H1 (cell line): ENCODE results near the gene LY6G6C. TPM values are rescaled to one million over a fixed set of nuclear protein-coding genes. Genes with fewer than 3 reads are reported as not detected.

Experiments used
- CTCF ChIA-PET: fragments of 300-600 bp; sonication (Branson Sonifier 250); formaldehyde crosslinking; loops from one replicate; lab custom pipeline; 2021; ENCODE audit not compliant: partially characterized antibody; lab: Charles Lee
- POLR2A ChIA-PET: fragments of 300-600 bp; sonication (Branson Sonifier 250); formaldehyde crosslinking; loops from one replicate; lab custom pipeline; 2021; ENCODE audit warnings: inconsistent platforms; ENCODE audit not compliant: partially characterized antibody; lab: Charles Lee
- DNase-seq, 2 experiments: peaks; one replicate each; pipeline versions ENCODE4 v3.0.0 to v3.0.0-alpha.2; 2010 to 2022; ENCODE audit warnings: low spot score in 2 of 2, low read depth in 1 of 2, mixed read lengths in 1 of 2
- FAIRE-seq: peaks from 2 replicates; lab custom pipeline; 2011; peaks lifted over from hg19 to GRCh38; lab: Jason Lieb, UNC
- H2AFZ ChIP-seq: 2 replicates; pipeline ENCODE4 v1.8.1; 2012; ENCODE audit warnings: low read length, inconsistent platforms
- H2AK5ac ChIP-seq: 2 replicates; pipeline ENCODE4 v1.6.1; 2013; ENCODE audit warnings: low read depth, low read length
- H2BK120ac ChIP-seq: replicated peaks from 2 replicates; pipeline ENCODE3; 2013; ENCODE audit warnings: low read depth, low read length, inconsistent platforms
- H2BK12ac ChIP-seq: 2 replicates; pipeline ENCODE4 v1.6.1; 2013; ENCODE audit warnings: low read depth, low read length
- H2BK15ac ChIP-seq: 2 replicates; pipeline ENCODE4 v1.6.1; 2013; ENCODE audit warnings: low read length
- H2BK20ac ChIP-seq: 2 replicates; pipeline ENCODE4 v1.6.1; 2013; ENCODE audit warnings: low read length
- H2BK5ac ChIP-seq: 2 replicates; pipeline ENCODE4 v1.6.1; 2013; ENCODE audit warnings: low read depth, low read length
- H3K14ac ChIP-seq: 2 replicates; pipeline ENCODE4 v1.6.1; 2013; ENCODE audit warnings: inconsistent platforms; ENCODE audit not compliant: insufficient read length
- H3K18ac ChIP-seq: 2 replicates; pipeline ENCODE4 v1.6.1; 2013; ENCODE audit warnings: low read length; ENCODE audit errors: extremely low read depth
- H3K23ac ChIP-seq: 2 replicates; pipeline ENCODE4 v1.6.1; 2013; ENCODE audit warnings: inconsistent platforms; ENCODE audit not compliant: insufficient read length
- H3K23me2 ChIP-seq: 2 replicates; pipeline ENCODE4 v1.6.1; 2013; ENCODE audit warnings: low read depth, low read length
- H3K27ac ChIP-seq: 2 replicates; pipeline ENCODE4 v1.6.1; 2011; ENCODE audit warnings: low read depth, low read length, inconsistent platforms
- H3K27me3 ChIP-seq, 4 experiments: replicated peaks in 1 of 4; 1 replicate in 1 of 4; 2 replicates in 3 of 4; pipeline versions ENCODE4 v1.6.1 to v1.8.1; 2011 to 2013; ENCODE audit warnings: low read length in 3 of 4, mild to moderate bottlenecking in 3 of 4, inconsistent platforms in 2 of 4, mixed read lengths in 2 of 4, moderate library complexity in 1 of 4; ENCODE audit not compliant: control insufficient read depth in 3 of 4, insufficient read depth in 3 of 4; ENCODE audit errors: extremely low read depth in 1 of 4
- H3K36me3 ChIP-seq, 4 experiments: 2 replicates each; pipeline versions ENCODE4 v1.6.1 to v1.8.1; 2011 to 2013; ENCODE audit warnings: mild to moderate bottlenecking in 4 of 4, low read length in 3 of 4, moderate library complexity in 2 of 4, control low read depth in 1 of 4, inconsistent platforms in 1 of 4; ENCODE audit not compliant: insufficient read depth in 4 of 4, control insufficient read depth in 2 of 4
- H3K4ac ChIP-seq: replicated peaks from 2 replicates; pipeline ENCODE3; 2013; ENCODE audit warnings: low read length, low read depth, mixed read lengths, inconsistent platforms; ENCODE audit not compliant: insufficient read length
- H3K4me1 ChIP-seq, 4 experiments: replicated peaks in 1 of 4; 1 replicate in 1 of 4; 2 replicates in 3 of 4; pipeline versions ENCODE4 v1.6.1 to v1.8.1; 2011 to 2013; ENCODE audit warnings: low read length in 3 of 4, inconsistent platforms in 2 of 4, mixed read lengths in 1 of 4; ENCODE audit not compliant: insufficient read depth in 4 of 4, control insufficient read depth in 3 of 4
- H3K4me2 ChIP-seq, 2 experiments: 2 replicates each; pipeline versions ENCODE4 v1.6.1 to v1.8.1; 2011 to 2013; ENCODE audit warnings: low read depth in 2 of 2, low read length in 2 of 2, control low read depth in 1 of 2, inconsistent platforms in 1 of 2, mild to moderate bottlenecking in 1 of 2; ENCODE audit not compliant: insufficient read depth in 1 of 2
- H3K4me3 ChIP-seq, 4 experiments: fragments of 200-600, 300-600 bp in 1 of 4; sonication (generic), shearing (Covaris generic), sonication (Bioruptor Twin) in 1 of 4; 2 replicates each; pipeline versions ENCODE4 v1.5.1 to v1.8.1; 2011 to 2016; ENCODE audit warnings: low read length in 4 of 4, low read depth in 3 of 4, control low read depth in 2 of 4, inconsistent platforms in 2 of 4, mild to moderate bottlenecking in 2 of 4, mixed read lengths in 1 of 4, moderate library complexity in 1 of 4; ENCODE audit not compliant: insufficient read depth in 2 of 4; ENCODE audit errors: extremely low read depth in 1 of 4
- H3K56ac ChIP-seq: replicated peaks from 2 replicates; pipeline ENCODE3; 2013; ENCODE audit warnings: low read depth, mild to moderate bottlenecking, mixed read lengths, low read length, inconsistent platforms; ENCODE audit not compliant: insufficient read length
- H3K79me1 ChIP-seq: 2 replicates; pipeline ENCODE4 v1.6.1; 2013; ENCODE audit warnings: low read depth, low read length, control low read depth
- H3K79me2 ChIP-seq, 2 experiments: 2 replicates each; pipeline versions ENCODE4 v1.6.1 to v1.8.1; 2012 to 2013; ENCODE audit warnings: low read length in 2 of 2, mild to moderate bottlenecking in 2 of 2, inconsistent platforms in 1 of 2; ENCODE audit not compliant: insufficient read depth in 2 of 2, control insufficient read depth in 1 of 2
- H3K9ac ChIP-seq, 4 experiments: replicated peaks in 1 of 4; 1 replicate in 1 of 4; 2 replicates in 3 of 4; pipeline versions ENCODE4 v1.6.1 to v1.8.1; 2011 to 2013; ENCODE audit warnings: low read depth in 3 of 4, low read length in 3 of 4, control low read depth in 2 of 4, mild to moderate bottlenecking in 2 of 4, moderate library complexity in 2 of 4, inconsistent platforms in 1 of 4; ENCODE audit errors: extremely low read depth in 1 of 4
- H3K9me3 ChIP-seq, 2 experiments: 2 replicates each; pipeline versions ENCODE4 v1.6.1 to v1.8.1; 2012 to 2013; ENCODE audit warnings: mild to moderate bottlenecking in 2 of 2, moderate library complexity in 2 of 2, control low read depth in 1 of 2, inconsistent platforms in 1 of 2, low read depth in 1 of 2, low read length in 1 of 2, mixed read lengths in 1 of 2; ENCODE audit not compliant: insufficient read depth in 2 of 2
- H4K20me1 ChIP-seq, 2 experiments: replicated peaks in 1 of 2; 2 replicates each; pipeline versions ENCODE3 to v1.8.1; 2011 to 2013; ENCODE audit warnings: inconsistent platforms in 2 of 2, low read length in 2 of 2, mild to moderate bottlenecking in 1 of 2; ENCODE audit not compliant: insufficient read depth in 2 of 2, control insufficient read depth in 1 of 2
- H4K5ac ChIP-seq: 2 replicates; pipeline ENCODE4 v1.6.1; 2013; ENCODE audit warnings: low read length, low read depth, mixed read lengths, inconsistent platforms; ENCODE audit not compliant: insufficient read length
- H4K8ac ChIP-seq: 2 replicates; pipeline ENCODE4 v1.8.0; 2013; ENCODE audit warnings: mild to moderate bottlenecking, moderate library complexity, low read length, inconsistent platforms; ENCODE audit not compliant: insufficient read depth; ENCODE audit errors: extremely low read depth
- H4K91ac ChIP-seq: replicated peaks from 2 replicates; pipeline ENCODE3; 2013; ENCODE audit warnings: low read length, mixed read lengths, inconsistent platforms; ENCODE audit not compliant: insufficient read length
- BCL11A ChIP-seq, 2 experiments: IDR thresholded peaks; one replicate each; pipeline ENCODE4 v1.6.1; 2011; ENCODE audit warnings: low read depth in 2 of 2, low read length in 2 of 2, mild to moderate bottlenecking in 2 of 2
- EGR1 ChIP-seq: IDR thresholded peaks from 2 replicates; pipeline ENCODE4 v1.6.1; 2011; ENCODE audit warnings: low read depth, low read length, borderline replicate concordance
- FOSL1 ChIP-seq: IDR thresholded peaks from 2 replicates; pipeline ENCODE4 v1.6.1; 2011; ENCODE audit warnings: mild to moderate bottlenecking, low read depth, low read length, moderate library complexity; ENCODE audit not compliant: insufficient read depth
- KDM4A ChIP-seq: IDR thresholded peaks from one replicate; pipeline ENCODE4 v1.7.1; 2012; ENCODE audit warnings: low read depth, mild to moderate bottlenecking, moderate library complexity, low read length, inconsistent platforms; ENCODE audit not compliant: severe bottlenecking
- POU5F1 ChIP-seq: IDR thresholded peaks from 2 replicates; pipeline ENCODE4 v1.6.1; 2011; ENCODE audit warnings: low read depth, mild to moderate bottlenecking, low read length, moderate library complexity
- SP2 ChIP-seq: IDR thresholded peaks from 2 replicates; pipeline ENCODE4 v1.6.1; 2012; ENCODE audit warnings: mild to moderate bottlenecking, low read length, inconsistent platforms
- TBP ChIP-seq: IDR thresholded peaks from 2 replicates; pipeline ENCODE4 v1.6.1; 2011; ENCODE audit warnings: low read depth, low read length, improper control_type of control experiment
- WGBS, 2 experiments: shearing (Covaris generic) in 1 of 2; methylation state at CpG; one replicate each; pipeline versions ENCODE4 v1.1.6 to v1.1.7; 2013 to 2015; ENCODE audit warnings: low lambda C conversion rate in 2 of 2, mixed read lengths in 2 of 2, inconsistent platforms in 1 of 2, low coverage in 1 of 2, missing lambda C conversion rate in 1 of 2; ENCODE audit not compliant: insufficient replicate concordance in 2 of 2, insufficient coverage in 1 of 2, insufficient read length in 1 of 2; ENCODE audit errors: extremely low coverage in 1 of 2, missing lambda C conversion rate in 1 of 2; 5-methylcytosine and 5-hydroxymethylcytosine counted together
- polyA plus RNA-seq, 7 experiments: library from polyadenylated mRNA; depleted of rRNA in 3 of 7; stranded (reverse) in 5 of 7; unstranded in 2 of 7; fragments of >200 nt in 5 of 7; fragments of 200-250 nt in 2 of 7; gene quantifications; 1 replicate in 5 of 7; 2 replicates in 1 of 7; 4 replicates in 1 of 7; pipeline versions ENCODE4 v1.2.1 to v1.2.3, GENCODE V29; 2011 to 2013; ENCODE audit warnings: missing spikeins in 2 of 7, mixed read lengths in 2 of 7
- total RNA-seq: library from RNA; stranded (reverse); fragmentation: NEBNext Ultra II Directional; extraction: Animal tissue kit (Norgen Biotek cat#: 25700); gene quantifications from 2 replicates; pipeline ENCODE4 v1.2.1, GENCODE V29; 2021
- TF ChIP-seq, protein P1 (sequence below): IDR thresholded peaks from 2 replicates; pipeline ENCODE4 v1.6.1; 2011; ENCODE audit warnings: low read length, improper control_type of control experiment
- TF ChIP-seq, protein P2 (sequence below): IDR thresholded peaks from 2 replicates; pipeline ENCODE4 v1.6.1; 2012; ENCODE audit warnings: low read length, inconsistent platforms

Gene LY6G6C
- total and polyA plus RNA-seq, 2 of the 8 experiments (the other 6 are each of a cell fraction or from before 2014, with no cell fraction given), result 0.23 TPM; not detected in 1

DNA sequence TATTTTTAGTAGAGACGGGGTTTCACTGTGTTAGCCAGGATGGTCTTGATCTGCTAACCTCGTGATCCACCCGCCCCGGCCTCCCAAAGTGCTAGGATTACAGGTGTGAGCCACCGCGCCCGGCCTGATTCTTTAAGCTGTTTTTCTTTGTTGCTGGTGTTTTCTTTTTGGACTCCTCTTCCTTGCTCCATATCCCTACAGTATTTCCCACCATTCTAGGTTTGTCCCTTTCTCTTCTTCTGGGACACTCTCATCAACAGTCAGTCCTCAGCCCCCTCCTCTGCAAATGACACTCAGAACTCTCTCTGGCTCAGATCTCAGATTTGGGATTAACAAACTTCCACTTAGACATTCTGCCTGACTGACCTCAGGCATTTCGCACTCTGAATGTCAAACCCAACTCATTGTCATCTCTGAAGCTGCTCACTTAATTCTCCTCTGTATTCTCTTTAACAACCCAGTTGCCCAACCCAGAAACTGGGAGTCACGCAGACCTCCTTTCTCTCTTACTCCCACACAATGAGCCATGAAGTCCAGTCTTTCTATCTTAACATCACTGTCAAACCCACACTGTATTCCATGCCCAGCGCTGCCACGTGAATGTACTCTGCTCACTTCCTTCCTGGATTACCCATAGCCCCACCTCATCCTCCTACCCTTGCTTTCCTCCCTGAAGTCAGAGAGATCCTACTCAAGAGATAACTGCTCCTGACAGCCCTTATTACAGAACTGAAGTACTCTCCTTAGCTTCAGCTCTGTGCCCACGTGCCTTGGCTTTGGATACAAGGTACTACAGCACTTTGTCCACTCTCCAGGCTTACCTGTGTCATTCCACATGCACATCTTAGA, 4.2 kb upstream of the LY6G6C start:
- H2AFZ ChIP-seq, result no peak overlapping the region
- H3K27ac ChIP-seq, result no peak overlapping the region
- FAIRE-seq, result no peak
- H3K18ac ChIP-seq, result no peak overlapping the region
- ChIA-PET CTCF (interaction anchor here (0.7 to 8.9 kb wide), 5 partner anchors 12 to 66 kb away, joined by 3 to 89 read pairs (median 19); partner anchors contain the start of genes LY6G6D and MSH5), POLR2A (interaction anchor here (0.6 to 7.2 kb wide), 8 partner anchors 12 to 378 kb away, joined by 3 to 73 read pairs (median 4); partner anchors contain the start of genes CLIC1, CSNK2B, GPANK1 and HSPA1B)
- no peak for DNase-seq
- peaks cover 0 to 12% (median 12%) of the 10 kb centered on the region in 4 experiments; a peak in 6 of 8 replicates for H3K36me3 ChIP-seq
- H2BK15ac ChIP-seq, result no peak overlapping the region
- H3K9me3 ChIP-seq, result no peaks in the 10 kb centered on the region
- H4K5ac ChIP-seq, result no peak overlapping the region
- H3K9ac ChIP-seq, result no peak overlapping the region
- no peak overlapping the region for H2AK5ac ChIP-seq
- H3K4ac ChIP-seq, result no peak overlapping the region
- no peaks in the 10 kb centered on the region for H3K79me2 ChIP-seq
- no peak overlapping the region for H4K8ac ChIP-seq
- H2BK12ac ChIP-seq, result no peak overlapping the region
- H4K91ac ChIP-seq, result no peak overlapping the region
- H4K20me1 ChIP-seq, result no peaks in the 10 kb centered on the region
- no peak overlapping the region for H3K4me3 ChIP-seq
- H2BK120ac ChIP-seq, result no peak overlapping the region
- no peak overlapping the region for H3K4me2 ChIP-seq
- TF ChIP-seq KDM4A, result no peak
- TF ChIP-seq, protein P1, sequence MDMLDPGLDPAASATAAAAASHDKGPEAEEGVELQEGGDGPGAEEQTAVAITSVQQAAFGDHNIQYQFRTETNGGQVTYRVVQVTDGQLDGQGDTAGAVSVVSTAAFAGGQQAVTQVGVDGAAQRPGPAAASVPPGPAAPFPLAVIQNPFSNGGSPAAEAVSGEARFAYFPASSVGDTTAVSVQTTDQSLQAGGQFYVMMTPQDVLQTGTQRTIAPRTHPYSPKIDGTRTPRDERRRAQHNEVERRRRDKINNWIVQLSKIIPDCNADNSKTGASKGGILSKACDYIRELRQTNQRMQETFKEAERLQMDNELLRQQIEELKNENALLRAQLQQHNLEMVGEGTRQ, result no peak
- no peak for TF ChIP-seq POU5F1
- no peak for TF ChIP-seq BCL11A (IDR thresholded peaks at IDR 0.05; ENCODE audit: low read depth in 2 of 2, low read length in 2 of 2)
- TF ChIP-seq EGR1, result no peak
- TF ChIP-seq, protein P2, sequence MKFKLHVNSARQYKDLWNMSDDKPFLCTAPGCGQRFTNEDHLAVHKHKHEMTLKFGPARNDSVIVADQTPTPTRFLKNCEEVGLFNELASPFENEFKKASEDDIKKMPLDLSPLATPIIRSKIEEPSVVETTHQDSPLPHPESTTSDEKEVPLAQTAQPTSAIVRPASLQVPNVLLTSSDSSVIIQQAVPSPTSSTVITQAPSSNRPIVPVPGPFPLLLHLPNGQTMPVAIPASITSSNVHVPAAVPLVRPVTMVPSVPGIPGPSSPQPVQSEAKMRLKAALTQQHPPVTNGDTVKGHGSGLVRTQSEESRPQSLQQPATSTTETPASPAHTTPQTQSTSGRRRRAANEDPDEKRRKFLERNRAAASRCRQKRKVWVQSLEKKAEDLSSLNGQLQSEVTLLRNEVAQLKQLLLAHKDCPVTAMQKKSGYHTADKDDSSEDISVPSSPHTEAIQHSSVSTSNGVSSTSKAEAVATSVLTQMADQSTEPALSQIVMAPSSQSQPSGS, result no peak
- TF ChIP-seq SP2, result no peak
- TF ChIP-seq FOSL1, result no peak
- no peak for TF ChIP-seq TBP
- H3K23ac ChIP-seq, result no peak overlapping the region
- no peak overlapping the region for H2BK20ac ChIP-seq
- H2BK5ac ChIP-seq, result no peak overlapping the region
- peaks cover under 1 to 11% (median 7%) of the 10 kb centered on the region in 4 experiments for H3K4me1 ChIP-seq
- peaks cover 2% of the 10 kb centered on the region; the same call in 1 of the 2 replicates for H3K23me2 ChIP-seq
- 91% methylated on average over 12 of the region's 12 CpGs; no CpG with 5 or more reads in 1 of the 2 experiments for WGBS, 2 experiments
- no peak overlapping the region for H3K14ac ChIP-seq
- 0 out of 2 replicates have a peak, but pooled peaks cover 3% of the 10 kb centered on the region for H3K79me1 ChIP-seq
- H3K56ac ChIP-seq, result no peak overlapping the region
- no peaks in the 10 kb centered on the region for H3K27me3 ChIP-seq
